Articular chondrocyte of knee joint (primary cell): ENCODE measurements around the gene ACTG2. TPM values are rescaled to one million over a fixed set of nuclear protein-coding genes. Genes with fewer than 3 reads are reported as not detected.

ENCODE experiments used
- small RNA-seq: library from RNA; depleted of rRNA; stranded (forward); fragments of <200 nt; gene quantifications from one replicate; pipeline ENCODE3, GENCODE V24; 2012
- total RNA-seq: library from RNA; depleted of rRNA; stranded (reverse); fragments of >200 nt; gene quantifications from 2 replicates; pipeline ENCODE4 v1.2.3, GENCODE V29; 2012

The ACTG2 gene
- total RNA-seq = 0.11 TPM in 1 of 2 replicates, not detected in the other

GRCh38 chr2:73892631-73893329, at the start of gene ACTG2:
Gene ACTG2 (plus strand): TSS chr2:73893008. CDS start chr2:73901312, 8,304 bp downstream.

GRCh38 chr2:73926493-73927327, 33.9 kb downstream of the ACTG2 start, which contains the start of gene DGUOK:
Gene DGUOK (plus strand): TSS chr2:73926880. CDS start chr2:73926911, 31 bp downstream.

Small RNAs within 50 kb of the gene (small RNA-seq; reads per million reads assigned to genes)
- gene RNA5SP97 = not detected

Other genes starting within 250 kb of the ACTG2 start
- 29.3 and 37.3 TPM in 2 replicates for gene TPRKB, start 155.7 kb upstream of the ACTG2 start, total RNA-seq
- gene DUSP11, start 112.9 kb upstream of the ACTG2 start, total RNA-seq = 42.7 and 51.2 TPM in 2 replicates
- not detected in 2 replicates for gene C2orf78, start 108.8 kb upstream of the ACTG2 start, total RNA-seq
- gene STAMBP, start 64.0 kb upstream of the ACTG2 start, total RNA-seq = 25.5 and 36.6 TPM in 2 replicates
- gene DGUOK, start 33.9 kb downstream of the ACTG2 start, total RNA-seq = 44.7 and 47.1 TPM in 2 replicates
- 2.0 and 2.5 TPM in 2 replicates for gene TET3, start 91.9 kb downstream of the ACTG2 start, total RNA-seq